ENCODE results near the gene NUDT16.
A peak's percentile ranks its signal among the peaks of the same experiment; 100 is the strongest.
"Not testable (repeated sequence)": the region's sequence is repeated elsewhere in the genome, so short reads cannot be mapped to it uniquely, and the experiment has no call there.

Gene NUDT16

DNA sequence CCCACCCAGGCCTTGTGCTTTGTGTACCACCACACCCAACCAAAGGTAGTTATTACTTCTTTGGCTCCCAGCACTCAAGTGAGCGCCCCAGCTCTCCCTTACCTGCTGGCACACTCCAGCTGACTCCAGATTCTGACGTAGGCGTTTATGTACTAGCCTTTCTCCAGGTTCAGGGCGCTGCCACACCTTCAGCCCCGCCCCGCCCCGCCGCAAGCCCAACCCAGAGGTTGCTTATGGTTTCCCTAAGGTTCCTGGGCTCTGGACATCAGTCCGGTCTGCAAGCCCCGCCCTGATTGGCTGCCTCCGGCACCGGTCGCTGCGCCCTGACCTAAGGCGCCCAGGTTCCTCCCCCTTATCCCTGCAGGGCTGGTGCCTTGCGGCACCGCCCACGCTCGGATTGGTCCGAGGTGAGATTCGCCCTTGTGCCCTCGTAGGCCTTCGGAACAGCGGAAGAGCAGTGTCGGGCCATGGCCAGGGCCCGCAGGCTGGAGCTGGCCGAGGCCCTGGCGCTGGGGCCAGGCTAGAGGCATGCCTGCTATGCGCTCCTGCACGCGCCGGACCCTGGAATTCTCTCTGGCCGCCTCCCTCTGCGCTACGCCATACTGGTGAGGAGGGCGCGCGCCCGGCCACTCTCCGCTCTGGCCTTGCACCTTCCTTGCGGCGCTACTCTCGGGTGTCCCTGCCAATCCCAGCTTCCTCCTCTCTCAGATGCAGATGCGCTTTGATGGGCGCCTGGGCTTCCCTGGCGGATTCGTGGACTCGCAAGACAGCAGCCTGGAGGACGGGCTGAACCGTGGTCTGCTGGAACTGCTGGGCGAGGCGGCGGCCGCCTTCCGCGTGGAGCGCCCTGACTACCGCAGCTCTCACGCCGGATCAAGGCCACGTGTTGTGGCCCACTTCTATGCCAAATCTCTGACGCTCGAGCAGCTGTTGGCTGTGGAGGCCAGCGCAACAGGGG, 19.8 kb upstream of the NUDT16 start:
- TF ChIP-seq, protein P1, sequence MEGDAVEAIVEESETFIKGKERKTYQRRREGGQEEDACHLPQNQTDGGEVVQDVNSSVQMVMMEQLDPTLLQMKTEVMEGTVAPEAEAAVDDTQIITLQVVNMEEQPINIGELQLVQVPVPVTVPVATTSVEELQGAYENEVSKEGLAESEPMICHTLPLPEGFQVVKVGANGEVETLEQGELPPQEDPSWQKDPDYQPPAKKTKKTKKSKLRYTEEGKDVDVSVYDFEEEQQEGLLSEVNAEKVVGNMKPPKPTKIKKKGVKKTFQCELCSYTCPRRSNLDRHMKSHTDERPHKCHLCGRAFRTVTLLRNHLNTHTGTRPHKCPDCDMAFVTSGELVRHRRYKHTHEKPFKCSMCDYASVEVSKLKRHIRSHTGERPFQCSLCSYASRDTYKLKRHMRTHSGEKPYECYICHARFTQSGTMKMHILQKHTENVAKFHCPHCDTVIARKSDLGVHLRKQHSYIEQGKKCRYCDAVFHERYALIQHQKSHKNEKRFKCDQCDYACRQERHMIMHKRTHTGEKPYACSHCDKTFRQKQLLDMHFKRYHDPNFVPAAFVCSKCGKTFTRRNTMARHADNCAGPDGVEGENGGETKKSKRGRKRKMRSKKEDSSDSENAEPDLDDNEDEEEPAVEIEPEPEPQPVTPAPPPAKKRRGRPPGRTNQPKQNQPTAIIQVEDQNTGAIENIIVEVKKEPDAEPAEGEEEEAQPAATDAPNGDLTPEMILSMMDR (conservative IDR thresholded peaks at IDR 0.05; ENCODE audit: control insufficient read depth, insufficient read depth, low read depth, low read length) = no peak
- DNase-seq (ENCODE audit: low read depth) = peak; percentile 64
- peak overlapping the region; percentile 49 for H3K4me3 ChIP-seq (ENCODE audit: control insufficient read depth, low read depth, low read length)

DNA sequence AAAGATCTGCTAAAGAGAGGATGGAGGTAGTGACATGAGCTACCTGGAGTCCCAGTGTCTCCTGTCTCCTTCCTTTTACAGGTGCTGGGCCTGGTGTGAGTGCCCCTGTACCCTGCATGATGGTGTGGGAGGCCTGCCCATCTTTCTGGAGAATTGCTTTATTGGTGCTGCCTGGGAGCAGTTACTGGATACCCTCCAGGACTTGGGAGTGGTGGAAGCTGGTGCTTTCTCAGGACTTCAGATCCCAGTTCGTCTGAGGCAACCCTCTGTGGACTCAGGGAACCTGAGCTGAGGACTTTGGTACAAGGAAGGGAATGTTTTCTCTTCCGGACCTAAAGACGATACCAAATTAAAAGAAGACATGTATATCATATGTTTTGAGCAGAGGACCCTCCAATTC, 18.3 kb upstream of the NUDT16 start:
- DNase-seq (ENCODE audit: low read depth) = no peak
- TF ChIP-seq, protein P1 (conservative IDR thresholded peaks at IDR 0.05; ENCODE audit: control insufficient read depth, insufficient read depth, low read depth, low read length) = no peak
- H3K4me3 ChIP-seq (ENCODE audit: control insufficient read depth, low read depth, low read length) = no peak overlapping the region

DNA sequence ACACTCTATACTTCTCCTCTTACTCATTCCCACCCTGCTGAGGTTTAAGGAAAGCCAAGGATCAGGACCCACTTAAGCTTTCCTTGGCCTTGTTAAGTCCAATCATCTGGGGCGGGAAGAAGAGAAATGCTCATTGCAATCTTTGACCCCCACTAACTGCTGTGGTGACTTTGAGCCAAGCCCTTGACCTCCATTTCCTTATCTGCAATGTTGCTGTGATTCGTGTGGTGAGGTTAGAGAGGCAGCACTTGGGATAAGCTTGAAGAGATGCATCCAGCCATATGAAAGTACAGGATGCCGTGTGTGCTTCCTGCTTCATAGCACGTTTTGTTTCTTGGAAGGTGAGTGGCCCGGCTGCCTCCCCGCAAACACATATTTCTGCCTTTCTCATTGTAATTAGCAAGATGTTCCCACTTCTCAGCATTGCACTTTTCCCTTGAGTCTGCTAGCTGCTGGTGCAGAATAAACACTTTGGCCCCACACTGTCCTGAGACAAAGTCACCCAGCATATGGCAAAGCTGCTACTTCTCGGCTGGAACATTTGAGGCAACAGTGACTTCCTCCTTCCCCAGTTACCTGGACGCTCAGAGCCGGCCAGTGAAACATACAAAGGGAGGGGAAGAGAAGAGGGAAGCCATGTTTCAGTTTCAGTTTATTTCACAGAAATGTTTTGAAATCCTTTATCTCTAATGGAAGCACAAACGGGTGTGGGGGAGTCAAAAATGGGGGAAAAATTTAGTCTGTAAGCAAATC, 10.5 kb upstream of the NUDT16 start:
- DNase-seq (ENCODE audit: low read depth) = no peak
- TF ChIP-seq, protein P1 (conservative IDR thresholded peaks at IDR 0.05; ENCODE audit: control insufficient read depth, insufficient read depth, low read depth, low read length) = no peak
- no peak overlapping the region for H3K4me3 ChIP-seq (ENCODE audit: control insufficient read depth, low read depth, low read length)

DNA sequence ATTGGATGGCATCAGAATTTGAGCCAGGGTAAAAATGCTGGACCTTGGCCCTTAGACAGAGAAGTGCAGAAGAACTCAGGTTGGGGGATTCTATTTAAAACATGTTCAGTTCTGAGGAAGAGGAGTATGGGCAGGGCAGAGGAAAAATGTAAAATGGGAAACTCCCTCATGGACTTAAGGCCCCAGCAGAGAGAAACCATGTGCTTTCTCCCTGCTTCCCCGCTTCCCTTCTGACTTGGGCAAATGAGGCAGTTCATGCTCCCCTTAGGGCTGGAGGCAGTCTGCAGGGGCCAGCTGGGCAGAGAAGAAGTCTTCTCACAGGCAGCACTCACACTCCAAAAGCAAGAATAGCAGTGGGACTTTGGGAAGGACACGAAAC, 9.9 kb upstream of the NUDT16 start:
- TF ChIP-seq, protein P1 (conservative IDR thresholded peaks at IDR 0.05; ENCODE audit: control insufficient read depth, insufficient read depth, low read depth, low read length) = no peak
- H3K4me3 ChIP-seq (ENCODE audit: control insufficient read depth, low read depth, low read length) = no peak overlapping the region
- DNase-seq (ENCODE audit: low read depth) = no peak

DNA sequence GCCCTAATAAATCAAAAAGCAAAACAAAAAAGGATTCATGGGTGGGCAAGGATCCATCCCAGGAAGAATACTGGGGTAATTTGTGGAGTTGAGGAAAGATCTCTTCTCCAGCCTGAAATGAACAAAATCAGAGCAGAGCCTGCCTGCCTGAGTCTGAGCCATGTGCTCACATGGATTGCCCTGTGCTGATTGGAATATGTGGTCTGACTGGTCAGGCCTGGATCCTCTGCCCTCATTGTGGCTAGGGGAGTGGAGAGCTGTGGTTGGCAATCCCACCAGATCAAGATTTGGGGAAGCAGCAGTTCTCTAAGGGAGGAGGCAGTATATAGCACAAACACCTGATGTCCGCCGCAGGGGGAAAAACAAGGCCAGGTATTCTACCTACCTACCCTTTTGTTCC, 6.8 kb upstream of the NUDT16 start:
- no peak for DNase-seq (ENCODE audit: low read depth)
- TF ChIP-seq, protein P1 (conservative IDR thresholded peaks at IDR 0.05; ENCODE audit: control insufficient read depth, insufficient read depth, low read depth, low read length) = no peak
- no peak overlapping the region for H3K4me3 ChIP-seq (ENCODE audit: control insufficient read depth, low read depth, low read length)

DNA sequence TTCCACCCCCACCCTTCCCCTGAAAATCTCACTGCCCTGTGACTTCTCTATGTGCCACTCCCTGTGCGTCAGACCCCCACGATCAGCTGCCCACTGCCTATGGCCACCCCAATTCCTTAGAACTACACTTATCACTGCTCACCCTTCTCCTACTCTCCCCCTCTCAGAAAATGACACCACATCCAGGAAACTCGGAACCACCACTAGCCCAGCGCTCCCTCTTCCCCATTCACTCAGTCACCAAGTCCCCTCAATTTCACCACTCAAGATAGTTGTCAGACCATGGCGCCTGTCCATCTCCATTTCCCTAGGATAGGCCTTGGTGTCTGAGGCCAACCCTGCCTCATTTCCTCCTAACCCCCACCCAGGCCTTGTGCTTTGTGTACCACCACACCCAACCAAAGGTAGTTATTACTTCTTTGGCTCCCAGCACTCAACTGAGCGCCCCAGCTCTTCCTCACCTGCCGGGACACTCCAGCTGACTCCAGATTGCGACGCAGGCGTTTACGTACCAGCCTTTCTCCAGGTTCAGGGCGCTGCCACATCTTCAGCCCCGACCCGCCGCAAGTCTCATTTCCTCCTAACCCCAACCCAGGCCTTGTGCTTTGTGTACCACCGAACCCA, 641 bp upstream of the NUDT16 start:
- not testable (repeated sequence) for DNase-seq (ENCODE audit: low read depth)
- H3K4me3 ChIP-seq (ENCODE audit: control insufficient read depth, low read depth, low read length) = peak overlapping the region; percentile 86

Data from fibroblast of mammary gland (primary cell).